Fibroblast of skin of abdomen (primary cell): ENCODE measurements around the gene PAQR6.

ENCODE experiments used
- DNase-seq: peaks from one replicate; pipeline ENCODE4 v3.0.0-alpha.2; 2013

PAQR6 gene

DNA sequence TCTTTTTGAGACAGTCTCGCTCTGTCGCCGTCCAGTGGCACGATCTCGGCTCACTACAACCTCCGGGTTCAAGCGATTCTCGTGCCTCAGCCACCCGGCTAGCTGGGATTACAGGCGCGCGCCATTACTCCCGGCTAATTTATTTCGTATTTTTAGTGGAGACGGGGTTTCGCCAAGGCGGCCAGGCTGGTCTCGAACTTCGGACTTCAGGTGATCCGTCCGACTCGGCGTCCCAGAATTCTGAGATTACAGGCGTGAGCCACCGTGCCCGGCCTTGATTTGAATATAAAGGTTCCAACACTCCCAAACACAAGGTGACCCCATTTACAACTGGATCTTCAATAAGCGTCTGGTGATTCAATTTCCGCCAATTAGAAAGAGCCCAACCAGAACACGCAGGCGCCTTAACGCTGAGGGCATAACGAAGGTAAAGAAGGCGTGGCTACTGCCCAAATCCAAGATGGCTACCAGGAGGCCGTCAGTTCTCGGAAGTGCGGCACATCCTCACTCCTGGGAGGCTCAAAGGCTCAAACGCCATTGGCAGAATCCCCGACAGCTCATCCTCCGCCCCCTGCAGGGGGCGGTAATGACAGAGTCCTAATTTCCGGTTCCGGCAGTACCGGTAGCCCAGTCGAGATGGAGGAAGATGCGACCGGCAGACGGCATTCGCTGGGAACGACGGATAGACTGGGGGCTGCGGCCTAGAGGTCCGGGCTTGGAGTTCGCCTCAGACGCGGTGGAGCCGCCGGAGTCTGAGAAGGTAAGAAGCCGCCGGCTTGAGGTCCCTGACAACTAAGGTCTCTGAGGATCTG is 54.2 kb downstream of the PAQR6 start, which contains the start of gene SLC25A44:
Gene SLC25A44 (plus strand): TSS at position 617 of the 812 bp plus-strand sequence. CDS start 5,744 bp downstream, outside the sequence.
- DNase-seq = peak; percentile 99
